Measurements from ENCODE around the gene FASLG.

Gene FASLG

DNA sequence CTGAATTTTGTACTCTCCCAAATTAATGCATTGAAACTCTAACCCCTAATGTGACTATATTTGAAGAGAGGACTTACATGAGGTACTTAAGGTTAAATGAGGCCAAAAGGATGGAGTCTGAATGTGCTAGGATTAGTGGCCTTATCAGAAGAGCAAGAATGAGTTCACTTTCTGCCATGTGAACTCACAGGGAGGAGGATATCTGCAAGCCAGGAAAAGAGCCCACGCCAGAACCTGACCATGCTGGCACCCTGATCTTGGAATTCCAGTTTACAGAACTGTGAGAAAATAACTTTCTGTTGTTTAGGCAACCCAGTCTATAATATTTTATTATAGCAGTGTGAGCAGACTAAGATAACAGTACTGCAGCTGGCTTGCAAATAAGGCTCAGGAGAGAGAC lies 12.2 kb upstream of the FASLG start:
- DNase-seq (ENCODE audit: low spot score): no peak

DNA sequence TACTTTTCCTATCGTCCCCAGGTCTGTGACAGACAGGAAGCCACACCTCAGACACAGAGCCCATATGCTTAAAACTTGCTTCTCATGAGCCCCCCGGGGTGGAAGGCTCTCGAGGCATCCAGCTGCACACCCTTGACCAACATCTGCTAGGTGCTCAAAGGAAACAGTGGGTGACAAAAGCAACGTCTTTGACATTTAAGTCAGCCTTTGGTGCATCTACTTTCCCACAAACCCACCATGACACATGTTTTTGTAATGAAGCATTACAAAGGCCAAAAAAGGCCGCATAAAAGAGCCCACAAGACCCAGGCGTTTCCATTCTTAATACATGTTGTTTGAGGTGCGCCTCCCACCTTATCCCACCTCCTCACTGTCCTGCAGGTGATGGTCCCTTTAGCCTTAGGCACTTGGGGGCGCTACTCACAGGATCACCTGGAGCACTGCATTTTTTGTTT lies 11.8 kb upstream of the FASLG start:
- DNase-seq (ENCODE audit: low spot score): no peak

DNA sequence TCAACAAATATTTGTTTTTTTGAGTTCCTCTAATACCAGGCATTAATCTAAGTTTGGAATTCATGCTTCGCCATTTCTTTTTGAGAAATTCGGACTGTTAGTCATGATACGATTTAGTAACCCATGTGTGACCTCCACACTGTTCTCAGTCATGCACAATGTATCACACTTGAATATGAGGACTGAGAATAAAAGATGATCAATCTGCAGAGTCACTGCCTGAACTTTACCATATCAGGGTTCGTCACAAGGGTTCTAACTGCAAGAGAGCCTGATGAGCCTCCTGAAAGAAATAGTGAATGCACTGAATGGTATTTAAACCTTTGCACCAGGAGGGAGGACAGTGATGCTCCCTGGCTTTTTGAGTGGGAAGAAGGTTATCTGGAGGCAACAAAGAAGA lies 10.9 kb upstream of the FASLG start:
- DNase-seq (ENCODE audit: low spot score): no peak

DNA sequence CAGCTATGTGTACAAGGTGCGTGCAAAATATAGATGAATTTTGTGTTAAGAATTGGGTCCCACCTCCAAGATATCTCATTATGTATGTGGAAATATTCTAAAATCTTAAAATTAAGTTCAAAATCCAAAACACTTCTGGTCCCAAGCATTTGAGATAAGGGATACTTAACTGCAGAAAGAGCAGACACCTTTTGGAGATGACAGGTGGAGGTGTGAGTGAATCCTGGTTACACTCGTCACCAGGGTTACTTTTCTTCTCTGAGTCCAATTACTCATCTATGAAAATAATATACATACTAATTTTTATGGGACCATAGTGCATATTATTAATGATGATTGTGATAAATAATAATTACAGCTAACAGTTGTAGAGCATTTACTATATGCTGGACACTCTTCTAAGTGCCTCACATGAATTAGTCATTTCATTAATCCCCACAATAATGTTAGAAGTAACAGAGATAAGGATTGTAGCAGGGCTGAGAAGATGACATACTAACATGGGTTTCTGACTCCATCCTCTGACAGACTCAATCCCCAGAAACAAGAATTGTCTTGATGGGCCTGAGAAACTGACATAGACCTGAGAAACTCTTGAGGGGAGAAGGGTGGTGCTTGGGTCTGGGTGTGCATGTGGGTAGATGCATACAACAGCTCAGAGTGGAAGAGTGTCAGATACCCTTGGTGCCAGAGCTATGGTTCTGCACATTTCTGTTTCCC lies 8.3 kb upstream of the FASLG start:
- no peak for DNase-seq (ENCODE audit: low spot score)

DNA sequence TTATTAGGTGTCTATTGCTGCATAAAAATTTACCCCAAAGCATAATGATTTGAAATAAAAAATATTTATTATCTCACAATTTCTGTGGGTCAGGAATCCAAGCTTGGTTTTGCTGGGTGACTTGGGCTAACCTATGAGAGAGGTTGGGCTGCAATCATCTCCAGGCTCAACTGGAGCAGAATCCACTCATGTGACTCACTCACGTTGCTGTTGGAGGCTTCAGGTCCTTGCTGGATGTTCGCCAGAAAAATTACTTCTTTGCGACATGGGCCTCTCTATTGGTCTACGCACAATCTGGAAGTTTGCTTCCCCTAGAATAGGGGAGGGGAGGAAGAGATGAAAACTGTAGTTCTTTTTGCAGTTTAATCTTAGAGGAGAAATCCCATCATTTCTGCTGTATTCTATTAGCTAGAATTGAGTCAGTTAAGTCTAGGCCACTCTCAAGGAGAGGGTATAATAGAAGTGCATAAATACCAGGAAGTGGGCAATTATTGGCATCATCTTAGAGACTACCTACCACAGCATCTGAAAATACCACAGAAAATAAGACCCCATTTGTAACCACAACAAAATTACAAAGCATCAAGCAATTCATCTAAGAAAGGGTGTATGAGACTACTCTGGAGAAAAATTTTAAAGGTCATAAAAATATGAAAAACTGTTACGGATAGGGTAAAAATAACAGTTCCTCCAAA lies 5.7 kb upstream of the FASLG start:
- no peak for DNase-seq (ENCODE audit: low spot score)

DNA sequence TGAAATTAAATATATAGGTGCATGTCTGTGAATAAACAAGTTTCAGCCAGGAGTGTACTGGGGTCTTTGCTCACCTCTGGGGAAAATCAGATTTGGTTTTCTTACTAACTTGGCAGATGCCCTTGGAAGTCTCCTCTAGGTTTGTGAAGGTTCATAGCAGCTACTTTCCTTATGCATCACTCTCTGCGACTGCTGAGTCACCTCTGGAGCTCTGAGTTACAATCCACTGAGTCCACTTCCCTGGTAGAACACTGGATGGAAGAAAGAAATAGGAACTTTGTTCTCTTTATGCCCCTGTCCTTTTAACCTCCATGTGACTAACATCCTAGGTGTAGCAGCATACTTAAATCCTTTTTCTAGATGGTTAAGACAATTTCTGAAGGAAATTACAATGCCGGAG lies 4.4 kb upstream of the FASLG start:
- no peak for DNase-seq (ENCODE audit: low spot score)

DNA sequence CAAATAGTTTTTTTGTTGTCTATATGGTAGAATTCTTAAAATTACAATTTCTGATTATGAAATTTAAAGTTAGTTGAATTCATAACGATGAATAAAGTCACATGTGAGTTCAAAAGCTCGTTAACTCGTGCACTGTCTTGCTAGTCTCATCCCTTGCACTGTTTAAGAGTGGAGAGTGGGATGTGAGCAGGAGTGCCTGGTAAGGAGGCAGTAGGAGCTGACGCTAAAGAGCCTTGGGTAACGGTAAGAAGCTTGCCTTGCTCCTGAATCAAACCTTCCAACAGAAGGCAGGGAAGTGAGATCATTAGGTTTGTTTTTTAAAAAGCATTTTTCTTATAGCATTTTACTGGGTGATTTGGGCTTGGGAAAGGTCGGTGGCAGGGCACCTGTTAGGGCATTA lies 2.3 kb upstream of the FASLG start:
- DNase-seq (ENCODE audit: low spot score): no peak

DNA sequence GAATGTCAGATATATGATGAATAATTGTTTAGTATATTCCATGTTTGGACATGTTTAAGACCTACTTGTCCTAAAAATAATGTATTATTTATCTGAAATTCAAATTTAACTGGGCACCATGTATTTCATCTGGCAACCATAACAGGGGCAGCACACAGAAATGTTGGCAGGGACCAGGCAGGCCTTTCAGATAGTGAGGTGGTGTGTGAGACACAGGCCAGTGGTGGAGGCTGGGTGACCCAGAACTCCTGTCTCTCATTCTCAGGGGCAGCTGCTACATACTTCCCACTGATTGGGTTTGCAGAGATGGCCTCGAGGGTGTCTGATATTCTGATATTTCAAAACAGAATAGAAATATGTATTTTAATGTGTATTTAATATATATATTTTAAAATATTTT lies 1.3 kb upstream of the FASLG start:
- DNase-seq (ENCODE audit: low spot score): no peak

DNA sequence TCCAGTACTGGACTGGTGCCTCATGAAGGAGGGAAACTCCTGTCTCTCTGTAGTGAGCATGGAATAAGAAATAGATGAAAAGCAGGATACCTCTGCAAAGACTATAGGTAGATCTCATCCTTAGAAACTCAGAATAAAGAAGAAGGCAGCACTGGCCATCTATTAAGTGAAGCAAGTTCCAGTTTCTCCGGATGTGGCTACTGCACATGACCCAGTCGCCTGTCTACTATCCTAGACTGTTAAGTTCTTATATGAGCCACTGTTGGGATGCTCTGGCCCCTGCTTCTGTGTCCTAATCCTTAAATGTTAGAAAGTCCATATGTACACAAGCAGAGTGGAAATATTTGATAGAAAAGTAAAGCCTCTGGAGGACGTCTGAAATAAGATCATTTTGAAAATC lies 2.2 kb downstream of the FASLG start:
- no peak for DNase-seq (ENCODE audit: low spot score)

DNA sequence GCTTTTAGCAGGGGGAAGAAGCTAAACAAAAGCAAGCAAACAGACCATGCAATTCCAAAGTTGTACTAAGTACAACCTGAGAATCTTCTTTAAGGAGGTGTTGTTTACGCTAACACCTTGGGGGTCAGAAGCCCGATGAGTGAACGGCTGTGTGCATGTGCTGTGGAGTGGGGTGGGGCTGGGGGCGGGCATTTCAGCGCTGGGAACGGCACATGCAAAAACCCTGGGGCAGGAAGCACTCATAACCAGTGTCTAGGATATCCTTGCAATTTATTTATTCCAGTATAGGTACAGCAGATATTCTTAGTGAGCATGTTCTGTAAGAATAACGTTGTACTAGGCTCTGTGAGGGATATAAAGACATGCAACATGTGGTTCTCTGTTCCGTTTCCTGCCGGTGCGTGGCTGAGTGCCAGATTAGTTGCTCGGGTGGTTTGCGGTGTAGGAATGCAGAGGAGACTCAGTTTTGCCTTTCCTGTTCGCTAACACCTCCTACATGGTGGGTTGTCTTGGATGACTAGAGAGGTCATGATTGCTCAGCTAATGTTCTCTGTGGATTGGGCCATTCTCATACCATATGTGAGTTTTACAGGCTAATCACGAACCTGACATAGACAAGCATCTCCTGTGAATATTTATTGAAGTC lies 3.7 kb downstream of the FASLG start:
- DNase-seq (ENCODE audit: low spot score): peak; percentile 19

DNA sequence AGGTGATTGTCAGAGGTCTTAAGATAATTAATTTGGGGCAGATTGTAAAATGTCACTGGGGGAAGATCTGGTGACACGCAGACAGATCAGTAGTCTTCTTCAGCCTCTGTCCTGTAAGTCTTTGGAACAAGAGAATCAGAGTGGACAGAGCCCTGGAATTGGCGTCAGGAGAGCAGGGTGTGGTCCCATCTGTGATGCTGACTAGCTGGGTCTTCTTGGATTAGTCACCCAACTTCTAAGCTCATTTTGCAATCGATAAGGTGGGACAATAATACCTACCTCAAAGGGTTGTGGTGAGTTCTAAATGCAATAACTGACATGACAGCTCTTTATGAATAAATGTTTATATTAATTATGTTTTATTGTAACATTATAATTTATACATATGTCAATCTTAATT lies 4.8 kb downstream of the FASLG start:
- DNase-seq (ENCODE audit: low spot score): no peak

DNA sequence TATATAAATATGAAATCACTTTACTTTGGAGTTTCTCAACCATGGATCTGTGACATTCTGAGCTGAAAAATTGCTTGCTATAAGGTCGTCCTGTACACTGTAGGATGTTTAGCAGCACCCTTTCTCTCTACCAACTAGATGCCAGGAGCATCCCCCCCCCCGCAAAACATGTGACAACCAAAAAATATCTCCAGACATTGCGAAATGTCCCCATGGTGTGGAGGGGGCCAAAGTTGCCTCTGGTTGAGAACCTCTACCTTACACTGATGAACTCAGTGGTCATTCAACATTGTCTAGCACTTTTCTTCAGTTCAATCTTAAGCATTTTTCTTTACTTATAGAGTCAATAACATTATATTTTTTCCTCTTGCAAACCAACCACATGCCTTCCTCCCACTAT lies 9.2 kb downstream of the FASLG start:
- no peak for DNase-seq (ENCODE audit: low spot score)

DNA sequence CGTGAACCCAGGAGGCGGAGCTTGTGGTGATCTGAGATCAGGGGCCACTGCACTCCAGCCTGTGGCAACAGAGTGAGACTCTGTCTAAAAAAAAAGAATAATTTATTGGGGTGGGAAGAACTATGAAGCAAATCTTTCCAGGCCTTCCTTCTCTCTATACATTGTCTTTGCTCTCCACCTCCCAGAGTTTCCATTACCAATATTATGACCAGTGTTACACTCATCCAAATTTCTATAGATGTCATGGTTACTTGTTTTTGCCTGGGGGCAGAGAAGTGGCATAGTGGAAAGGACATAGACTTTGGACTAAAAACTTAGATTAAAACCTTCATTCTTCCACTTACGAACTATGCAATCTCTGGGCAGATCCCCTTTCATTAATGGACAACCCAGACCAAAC lies 10.1 kb downstream of the FASLG start:
- no peak for DNase-seq (ENCODE audit: low spot score)

DNA sequence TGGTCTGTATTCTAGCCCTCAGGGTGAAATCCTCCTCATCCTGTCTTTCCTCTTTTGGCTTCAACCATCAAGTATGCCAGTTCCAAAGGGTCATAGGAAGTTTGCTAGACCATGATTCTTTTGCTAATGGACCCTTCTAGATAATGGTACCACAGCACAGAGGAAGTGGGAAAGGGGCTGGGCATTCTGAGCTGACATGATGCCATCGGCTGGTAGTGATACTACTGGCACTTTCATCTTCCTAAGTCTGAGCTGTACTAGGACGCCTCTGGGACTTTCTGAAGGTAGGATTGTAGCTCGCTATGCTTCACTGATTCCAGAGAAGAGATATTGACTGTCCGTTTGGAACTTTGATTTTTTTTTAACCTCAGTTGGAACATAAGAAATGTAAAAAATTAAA lies 11.4 kb downstream of the FASLG start:
- no peak for DNase-seq (ENCODE audit: low spot score)

DNA sequence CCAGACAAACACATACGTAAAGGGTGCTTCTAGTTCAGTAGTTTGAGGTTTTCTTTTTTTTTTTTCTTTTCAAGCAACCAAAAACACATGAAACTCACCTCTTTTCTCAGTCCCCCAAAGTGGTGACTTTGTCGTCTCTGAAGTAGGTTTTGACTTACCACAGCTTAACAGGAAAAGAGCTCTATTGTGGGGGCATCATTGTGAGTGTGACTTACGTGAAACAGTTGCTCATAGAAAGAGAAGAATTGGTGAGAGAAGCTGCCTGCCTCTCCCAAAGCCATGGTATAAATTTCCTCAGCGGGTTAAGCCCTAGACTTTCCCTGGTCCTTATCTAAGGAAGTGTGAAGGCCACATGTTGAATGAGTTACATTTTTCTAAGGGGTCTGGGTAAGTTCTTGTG lies 11.9 kb downstream of the FASLG start:
- DNase-seq (ENCODE audit: low spot score): no peak

DNA sequence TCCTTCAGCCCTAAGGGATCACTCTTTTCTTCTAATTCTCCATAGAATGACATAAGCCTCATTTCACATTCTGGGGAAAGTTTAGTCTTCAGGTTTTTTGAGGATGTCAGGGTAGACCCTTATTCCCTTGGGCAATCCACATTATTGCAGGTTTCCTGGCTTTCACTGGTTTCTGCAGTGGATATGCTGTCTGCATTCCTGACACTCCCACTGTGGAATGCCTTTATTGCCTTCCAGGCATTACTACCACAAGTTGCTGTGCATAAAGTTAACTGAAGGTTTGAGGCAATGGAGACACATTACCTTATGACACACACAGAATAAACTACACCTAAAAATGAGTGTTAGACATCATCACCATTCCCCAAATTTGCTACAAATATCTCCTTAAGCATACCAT lies 12.7 kb downstream of the FASLG start:
- DNase-seq (ENCODE audit: low spot score): no peak

DNA sequence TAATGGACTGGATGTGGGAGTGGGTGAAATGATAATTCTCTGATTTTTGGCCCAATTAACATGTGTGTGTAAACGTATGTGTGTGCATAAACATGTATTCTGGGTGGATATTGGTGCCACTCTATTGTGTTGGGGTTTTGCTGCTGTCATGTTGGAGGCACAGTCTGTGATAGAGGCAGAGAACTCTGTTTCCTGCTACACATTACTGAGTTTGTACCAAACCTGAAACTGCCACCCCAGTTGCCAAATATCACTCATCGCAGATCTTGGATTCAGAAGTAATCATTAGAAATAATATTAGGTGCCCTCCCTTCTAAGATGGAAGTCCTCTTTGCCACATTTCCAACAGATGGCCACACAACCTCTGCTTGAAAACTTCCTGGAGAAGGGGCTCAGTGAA lies 13.8 kb downstream of the FASLG start:
- no peak for DNase-seq (ENCODE audit: low spot score)

DNA sequence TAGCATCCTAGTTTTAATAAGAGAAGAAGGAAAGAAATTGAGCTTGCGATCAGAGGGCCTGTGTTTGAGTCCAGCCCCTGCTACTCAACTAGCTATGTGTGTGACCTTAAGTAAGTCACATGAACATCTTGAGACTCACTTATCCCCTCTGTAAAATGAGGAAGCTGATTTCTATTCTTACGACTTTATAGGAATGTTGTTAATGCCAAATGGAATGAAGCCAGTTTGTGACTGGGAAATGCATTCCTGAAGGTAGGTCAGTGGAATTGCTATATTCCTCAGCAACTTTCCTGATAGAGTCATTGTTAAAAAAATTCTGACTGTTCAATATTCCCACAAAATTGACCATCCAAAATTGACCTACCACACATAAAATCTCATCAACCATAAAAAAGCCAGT lies 14.9 kb downstream of the FASLG start:
- no peak for DNase-seq (ENCODE audit: low spot score)

DNA sequence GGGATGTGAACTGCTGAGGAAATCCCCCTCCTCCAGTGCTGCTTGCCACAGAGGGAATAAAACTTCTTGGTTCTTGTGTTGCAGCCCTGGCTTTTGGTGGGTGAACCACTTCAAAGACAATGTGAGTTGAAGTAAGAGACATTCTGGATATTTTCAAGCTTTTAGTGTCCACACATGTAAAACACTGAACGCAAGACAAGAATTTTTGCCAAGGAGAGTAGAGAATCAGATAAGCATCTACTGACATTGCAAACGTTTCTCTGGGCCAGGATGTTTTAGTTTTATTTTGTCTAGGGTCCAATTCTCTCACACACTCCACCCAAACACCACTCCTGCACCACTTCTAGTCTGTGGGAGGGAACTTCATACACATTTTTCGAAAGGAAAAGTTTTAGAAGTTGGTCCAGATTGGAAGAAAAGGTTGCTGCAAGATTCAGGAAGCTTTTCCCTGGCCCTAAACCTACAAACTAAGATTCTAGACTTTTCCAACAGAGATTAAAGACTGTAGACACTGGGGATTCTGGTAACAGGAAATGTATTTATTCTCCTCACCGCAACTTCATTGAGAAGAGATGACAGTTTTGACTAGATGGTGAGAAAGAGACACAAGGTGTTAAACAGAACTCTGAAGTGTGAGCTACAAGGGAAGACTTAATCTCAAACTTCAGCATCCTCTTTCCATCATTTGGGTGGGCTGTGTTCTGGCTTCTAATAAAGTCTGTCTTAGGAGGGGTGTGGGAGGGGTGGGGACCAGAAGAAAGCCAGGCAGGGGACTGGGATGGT lies 16.1 kb downstream of the FASLG start:
- DNase-seq (ENCODE audit: low spot score): no peak

DNA sequence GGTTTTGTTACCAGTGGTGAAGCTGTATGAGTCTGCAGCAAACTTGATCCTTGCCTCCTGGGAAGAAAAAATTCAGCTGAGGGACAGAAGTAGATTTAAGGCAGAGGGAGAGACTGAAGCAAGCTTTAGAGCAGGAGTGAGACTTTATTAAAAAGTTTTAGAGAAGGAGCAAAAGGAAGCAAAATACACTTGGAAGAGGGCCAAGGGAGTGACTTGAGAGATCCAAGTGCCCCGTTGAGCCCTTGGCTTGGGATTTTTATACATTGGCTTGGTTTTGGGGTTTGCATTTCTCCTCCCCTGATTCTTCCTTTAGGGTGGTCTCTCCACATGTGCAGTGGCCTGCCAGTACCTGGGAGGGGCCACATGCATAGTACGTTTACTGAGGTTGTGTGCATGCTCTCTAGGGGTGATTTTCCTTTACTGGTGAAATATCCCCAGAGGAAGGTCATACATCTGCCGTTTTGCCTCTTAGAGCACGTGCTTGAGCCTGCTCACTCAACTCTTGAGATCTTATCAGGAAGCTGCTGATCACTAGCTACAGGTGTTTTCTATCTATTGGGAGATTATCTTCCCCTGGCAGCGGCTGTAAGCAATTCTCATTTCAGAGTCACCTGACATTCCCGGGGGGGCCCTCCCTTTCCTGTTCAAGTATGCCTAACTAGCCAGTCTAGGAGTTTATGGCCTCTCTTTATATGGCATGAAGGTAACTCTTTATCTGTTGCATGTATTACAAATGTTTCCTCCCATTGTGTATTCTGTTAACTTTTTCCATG lies 20.3 kb downstream of the FASLG start:
- no peak for DNase-seq (ENCODE audit: low spot score)

DNA sequence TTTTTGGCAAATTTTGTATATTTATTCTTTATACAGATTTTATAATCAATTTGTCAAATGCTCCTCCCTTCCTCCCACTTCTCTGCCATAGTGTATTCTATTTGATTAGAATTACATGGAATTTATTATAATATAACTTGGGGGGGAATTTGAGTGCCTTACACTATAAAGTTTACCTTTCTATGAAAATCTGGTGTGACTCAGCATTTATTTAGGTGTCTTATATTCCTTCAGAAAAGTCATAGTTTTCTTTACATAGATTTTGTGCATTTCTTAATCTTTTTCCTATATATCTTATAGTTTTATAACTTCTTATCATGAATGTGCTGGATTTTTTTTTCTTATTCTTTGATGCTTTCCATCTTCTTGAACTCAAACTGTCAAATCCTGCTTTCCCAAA lies 21.3 kb downstream of the FASLG start:
- no peak for DNase-seq (ENCODE audit: low spot score)

DNA sequence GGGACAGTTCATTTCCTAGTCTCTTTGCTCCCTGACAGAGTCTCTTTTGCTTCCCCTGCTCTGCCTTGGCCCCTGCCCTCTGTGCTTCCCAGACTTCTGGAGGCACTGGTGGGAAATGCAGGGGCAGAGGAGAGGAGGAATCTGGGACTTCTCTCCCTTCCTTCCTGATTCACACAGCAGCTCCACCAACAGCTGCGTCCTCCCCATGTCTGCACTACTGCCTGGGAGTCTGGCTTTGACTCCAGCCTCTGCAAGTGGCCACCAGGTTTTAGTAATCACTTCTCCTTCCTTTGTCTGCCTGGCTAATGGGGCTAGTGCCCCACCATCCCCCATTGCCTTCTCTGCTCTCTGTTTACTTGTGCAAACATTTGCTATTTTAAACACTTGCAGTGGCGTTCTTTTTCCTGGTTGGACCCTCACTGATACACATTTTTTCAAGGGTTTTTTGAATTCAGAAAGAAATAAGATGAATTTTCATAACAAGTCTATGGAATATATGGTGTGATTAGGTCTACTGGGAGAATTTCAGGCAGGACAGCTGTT lies 21.9 kb downstream of the FASLG start:
- DNase-seq (ENCODE audit: low spot score): no peak

Data from germinal center (tissue), 1 donor.